Upper lobe of left lung (tissue), 4 donors: ENCODE data around the gene SLFN13.
"Not testable (repeated sequence)": the region's sequence is repeated elsewhere in the genome, so short reads cannot be mapped to it uniquely, and the experiment has no call there.

Source experiments
- CTCF ChIP-seq, 6 experiments: fragments of 450-650 bp in 4 of 6; fragments of 200-600 bp in 2 of 6; sonication (generic) in 2 of 6; IDR thresholded peaks; one replicate each; pipeline ENCODE4 v1.5.1; 2016 to 2019; ENCODE audit warnings: antibody characterized with exemption in 6 of 6
- EP300 ChIP-seq, 4 donors: sonication (generic); formaldehyde crosslinking; IDR thresholded peaks; one replicate each; pipeline ENCODE4 v1.5.1; 2017; ENCODE audit warnings: antibody characterized with exemption in 4 of 4, control low read depth in 2 of 4
- POLR2AphosphoS5 ChIP-seq, 2 donors: sonication (generic); formaldehyde crosslinking; IDR thresholded peaks; one replicate each; pipeline ENCODE4 v1.5.1; 2017; ENCODE audit warnings: antibody characterized with exemption in 2 of 2

- TF ChIP-seq CTCF, EP300, POLR2AphosphoS5 (IDR thresholded peaks at IDR 0.05): not testable (repeated sequence)
Measured at GRCh38 chr17:35454035-35454434, 5.5 kb upstream of the SLFN13 start.
